ENCODE measurements around the gene DLG2. TPM values are rescaled to one million over a fixed set of nuclear protein-coding genes. Genes with fewer than 3 reads are reported as not detected.
"Not testable (repeated sequence)": the region's sequence is repeated elsewhere in the genome, so short reads cannot be mapped to it uniquely, and the experiment has no call there.

The DLG2 gene
- total RNA-seq, 2 experiments from 2014 or later, result 2.0 to 2.1 TPM

- no peaks in the 10 kb centered on the region for H3K36me3 ChIP-seq (ENCODE audit: insufficient read depth, low read length)
- DNase-seq, result no peak
- Mint-ChIP-seq H3K27ac (no peak overlapping the region), H3K4me3 (no peak overlapping the region), H3K36me3 (ENCODE audit: low read depth) (no peaks in the 10 kb centered on the region), H3K27me3 (no peaks in the 10 kb centered on the region), H3K9me3 (no peaks in the 10 kb centered on the region), H3K4me1 (ENCODE audit: low read depth) (peaks cover 6% of the 10 kb centered on the region)
- POLR2A ChIA-PET, result interaction anchor here (0.6 kb wide), 1 partner anchor 44 kb away, joined by 3 read pairs; no protein-coding TSS in a partner anchor
- TF ChIP-seq CTCF (IDR thresholded peaks at IDR 0.05), result no peak
- no peak overlapping the region for H3K27ac ChIP-seq (ENCODE audit: low read depth in 1 of 2, low read length in 2 of 2)
- intact Hi-C loops (cut with DNase I, micrococcal nuclease), result no loop called here
- H3K4me1 ChIP-seq (ENCODE audit: insufficient read depth, low read length), result no peaks in the 10 kb centered on the region
- no peak overlapping the region for H3K4me3 ChIP-seq (ENCODE audit: low read length)
- CTCF ChIA-PET, result no interaction called here
- no peaks in the 10 kb centered on the region for H3K27me3 ChIP-seq (ENCODE audit: control insufficient read depth in 1 of 2, insufficient read depth in 2 of 2, low read length in 2 of 2)
- ATAC-seq (ENCODE audit: poor library complexity), result no peak
- H3K9me3 ChIP-seq (ENCODE audit: control insufficient read depth in 1 of 2, insufficient read depth in 1 of 2, low read length in 2 of 2), result no peaks in the 10 kb centered on the region
These were observed 7.6 kb downstream of the DLG2 start for GRCh38 chr11:85619499-85619898.

GRCh38 chr11:85611643-85612042 lies 15.5 kb downstream of the DLG2 start:
- H3K9me3 Mint-ChIP-seq; H3K9me3 ChIP-seq (ENCODE audit: control insufficient read depth in 1 of 2, insufficient read depth in 1 of 2, low read length in 2 of 2); H3K27ac Mint-ChIP-seq; intact Hi-C loops (cut with DNase I, micrococcal nuclease); H3K36me3 Mint-ChIP-seq (ENCODE audit: low read depth); H3K36me3 ChIP-seq (ENCODE audit: insufficient read depth, low read length); H3K27me3 ChIP-seq (ENCODE audit: control insufficient read depth in 1 of 2, insufficient read depth in 2 of 2, low read length in 2 of 2); H3K4me3 Mint-ChIP-seq; H3K4me1 ChIP-seq (ENCODE audit: insufficient read depth, low read length); H3K27ac ChIP-seq (ENCODE audit: low read depth in 1 of 2, low read length in 2 of 2); DNase-seq; POLR2A ChIA-PET; H3K4me1 Mint-ChIP-seq (ENCODE audit: low read depth); CTCF ChIA-PET; ATAC-seq (ENCODE audit: poor library complexity); H3K4me3 ChIP-seq (ENCODE audit: low read length); H3K27me3 Mint-ChIP-seq: not testable (repeated sequence)

- H3K9me3 ChIP-seq (ENCODE audit: control insufficient read depth in 1 of 2, insufficient read depth in 1 of 2, low read length in 2 of 2); H3K36me3 Mint-ChIP-seq (ENCODE audit: low read depth); intact Hi-C loops (cut with DNase I, micrococcal nuclease); H3K4me3 Mint-ChIP-seq; H3K27ac Mint-ChIP-seq; POLR2A ChIA-PET; H3K9me3 Mint-ChIP-seq; ATAC-seq (ENCODE audit: poor library complexity); H3K4me1 Mint-ChIP-seq (ENCODE audit: low read depth); CTCF ChIA-PET; H3K36me3 ChIP-seq (ENCODE audit: insufficient read depth, low read length); DNase-seq; H3K4me1 ChIP-seq (ENCODE audit: insufficient read depth, low read length); H3K27me3 Mint-ChIP-seq; H3K4me3 ChIP-seq (ENCODE audit: low read length); H3K27ac ChIP-seq (ENCODE audit: low read depth in 1 of 2, low read length in 2 of 2); H3K27me3 ChIP-seq (ENCODE audit: control insufficient read depth in 1 of 2, insufficient read depth in 2 of 2, low read length in 2 of 2): not testable (repeated sequence)
These were observed 17.9 kb downstream of the DLG2 start for GRCh38 chr11:85609286-85609685.

- H3K4me1 Mint-ChIP-seq (ENCODE audit: low read depth); H3K4me3 Mint-ChIP-seq; H3K27ac ChIP-seq (ENCODE audit: low read depth in 1 of 2, low read length in 2 of 2); POLR2A ChIA-PET; H3K27me3 ChIP-seq (ENCODE audit: control insufficient read depth in 1 of 2, insufficient read depth in 2 of 2, low read length in 2 of 2); H3K9me3 Mint-ChIP-seq; H3K4me1 ChIP-seq (ENCODE audit: insufficient read depth, low read length); DNase-seq; H3K27me3 Mint-ChIP-seq; H3K27ac Mint-ChIP-seq; ATAC-seq (ENCODE audit: poor library complexity); H3K9me3 ChIP-seq (ENCODE audit: control insufficient read depth in 1 of 2, insufficient read depth in 1 of 2, low read length in 2 of 2); CTCF ChIA-PET; H3K4me3 ChIP-seq (ENCODE audit: low read length); intact Hi-C loops (cut with DNase I, micrococcal nuclease); H3K36me3 Mint-ChIP-seq (ENCODE audit: low read depth); H3K36me3 ChIP-seq (ENCODE audit: insufficient read depth, low read length): not testable (repeated sequence)
These were observed 18.5 kb downstream of the DLG2 start for GRCh38 chr11:85608621-85609020.

GRCh38 chr11:85606237-85606636 lies 20.9 kb downstream of the DLG2 start:
- H3K27ac ChIP-seq (ENCODE audit: low read depth in 1 of 2, low read length in 2 of 2); POLR2A ChIA-PET; H3K27me3 ChIP-seq (ENCODE audit: control insufficient read depth in 1 of 2, insufficient read depth in 2 of 2, low read length in 2 of 2); ATAC-seq (ENCODE audit: poor library complexity); intact Hi-C loops (cut with DNase I, micrococcal nuclease); H3K4me3 Mint-ChIP-seq; CTCF ChIA-PET; H3K9me3 Mint-ChIP-seq; H3K36me3 ChIP-seq (ENCODE audit: insufficient read depth, low read length); H3K27me3 Mint-ChIP-seq; H3K4me3 ChIP-seq (ENCODE audit: low read length); DNase-seq; H3K4me1 ChIP-seq (ENCODE audit: insufficient read depth, low read length); H3K36me3 Mint-ChIP-seq (ENCODE audit: low read depth); H3K9me3 ChIP-seq (ENCODE audit: control insufficient read depth in 1 of 2, insufficient read depth in 1 of 2, low read length in 2 of 2); H3K27ac Mint-ChIP-seq; H3K4me1 Mint-ChIP-seq (ENCODE audit: low read depth): not testable (repeated sequence)
